K562 treated with DMSO at 1 percent for 12 hours (cell line): Measurements from ENCODE around the gene HLA-B. TPM values are rescaled to one million over a fixed set of nuclear protein-coding genes. Genes with fewer than 3 reads are reported as not detected.

ENCODE experiments used
- total RNA-seq: library from RNA; unstranded; fragments of 300-600 nt; gene quantifications from 2 replicates; pipeline ENCODE4 v1.2.3, GENCODE V29; 2022; ENCODE audit not compliant: insufficient read depth

Gene HLA-B
- total RNA-seq, result 6.5 and 7.7 TPM in 2 replicates

DNA sequence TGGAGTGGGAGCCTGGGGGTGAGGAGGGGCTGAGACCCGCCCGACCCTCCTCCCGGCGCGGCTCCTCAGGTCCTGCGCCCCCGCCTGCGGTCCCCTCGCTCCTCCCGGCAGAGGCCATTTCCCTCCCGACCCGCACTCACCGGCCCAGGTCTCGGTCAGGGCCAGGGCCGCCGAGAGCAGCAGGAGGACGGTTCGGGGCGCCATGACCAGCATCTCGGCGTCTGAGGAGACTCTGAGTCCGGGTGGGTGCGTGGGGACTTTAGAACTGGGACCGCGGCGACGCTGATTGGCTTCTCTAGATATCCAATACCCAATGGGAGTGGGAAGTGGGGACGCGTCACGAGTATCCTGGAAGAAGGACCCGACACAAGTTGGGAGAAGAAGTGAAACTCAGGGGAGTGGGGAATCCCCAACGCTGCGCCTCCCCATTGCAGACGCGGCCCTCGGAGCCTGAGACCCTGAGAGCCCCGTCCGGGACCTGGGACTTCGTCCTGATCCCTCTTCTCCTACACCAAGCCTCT lies at the start of gene HLA-B:
Gene HLA-B (minus strand): TSS at position 234 of the 521 bp plus-strand sequence. CDS start 21 bp downstream, at position 213.

DNA sequence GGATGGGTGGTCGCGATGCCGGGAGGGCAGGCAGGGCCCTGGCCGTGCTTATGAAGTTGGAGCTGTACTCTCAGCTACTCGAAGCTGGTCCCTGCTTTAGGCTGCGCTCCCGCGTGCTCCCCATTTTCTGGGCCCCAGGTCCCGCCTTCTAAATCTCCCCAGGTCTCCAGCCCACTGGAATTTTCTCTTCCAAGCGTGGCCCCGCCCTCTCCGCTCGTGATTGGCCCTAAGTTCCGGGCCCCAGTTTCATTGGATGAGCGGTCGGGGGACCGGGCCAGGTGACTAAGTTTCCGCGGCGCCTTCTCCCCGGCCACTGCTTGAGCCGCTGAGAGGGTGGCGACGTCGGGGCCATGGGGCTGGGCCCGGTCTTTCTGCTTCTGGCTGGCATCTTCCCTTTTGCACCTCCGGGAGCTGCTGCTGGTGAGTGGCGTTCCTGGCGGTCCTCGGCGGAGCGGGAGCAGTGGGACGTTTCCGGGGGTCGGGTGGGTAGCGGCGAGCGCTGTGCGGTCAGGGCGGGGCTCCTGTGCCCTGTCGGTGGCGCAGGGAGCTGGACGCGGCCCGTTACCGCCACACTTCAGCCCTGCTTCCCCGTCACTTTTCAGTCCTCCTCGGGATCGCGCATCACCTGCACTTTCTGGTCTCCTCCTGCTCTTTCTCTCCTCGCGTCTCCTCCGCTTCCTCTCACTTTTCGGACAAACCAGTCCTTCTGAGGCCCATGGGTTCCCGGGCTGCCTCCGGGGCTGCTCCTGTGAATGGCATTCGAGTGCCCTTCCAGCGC lies 46.5 kb upstream of the HLA-B start, which contains the start of gene MICA:
Gene MICA (plus strand): TSS at position 313 of the 778 bp plus-strand sequence. CDS start 38 bp downstream, at position 351.

Other genes starting within 250 kb of the HLA-B start
- not detected in 2 replicates for gene C6orf15, start 244.6 kb downstream of the HLA-B start, total RNA-seq
- not detected in 2 replicates for gene PSORS1C1, start 242.4 kb downstream of the HLA-B start, total RNA-seq
- gene CDSN, start 236.7 kb downstream of the HLA-B start, total RNA-seq, result not detected in 2 replicates
- not detected in 2 replicates for gene PSORS1C2, start 218.1 kb downstream of the HLA-B start, total RNA-seq
- 25.7 and 35.1 TPM in 2 replicates for gene CCHCR1, start 199.4 kb downstream of the HLA-B start, total RNA-seq
- 46.9 and 91.4 TPM in 2 replicates for gene TCF19, start 198.6 kb downstream of the HLA-B start, total RNA-seq
- gene POU5F1, start 186.5 kb downstream of the HLA-B start, total RNA-seq, result 0.56 TPM in 1 of 2 replicates, not detected in the other
- 20.6 and 25.5 TPM in 2 replicates for gene HLA-C, start 85.1 kb downstream of the HLA-B start, total RNA-seq
- 19.1 and 31.6 TPM in 2 replicates for gene MICA, start 46.4 kb upstream of the HLA-B start, total RNA-seq
- gene MICB, start 141.0 kb upstream of the HLA-B start, total RNA-seq, result 19.2 and 35.6 TPM in 2 replicates
- gene MCCD1, start 171.8 kb upstream of the HLA-B start, total RNA-seq, result not detected in 2 replicates
- gene DDX39B, start 184.8 kb upstream of the HLA-B start, total RNA-seq, result 110 and 208 TPM in 2 replicates
- gene ATP6V1G2, start 189.4 kb upstream of the HLA-B start, total RNA-seq, result not detected in 2 replicates
- 65.2 and 74.9 TPM in 2 replicates for gene NFKBIL1, start 190.4 kb upstream of the HLA-B start, total RNA-seq
- 1.2 TPM in 1 of 2 replicates, not detected in the other for gene LTA, start 215.1 kb upstream of the HLA-B start, total RNA-seq
- not detected in 2 replicates for gene TNF, start 218.4 kb upstream of the HLA-B start, total RNA-seq
- 1.1 TPM in 1 of 2 replicates, not detected in the other for gene LTB, start 225.2 kb upstream of the HLA-B start, total RNA-seq
- gene LST1, start 229.1 kb upstream of the HLA-B start, total RNA-seq, result 3.7 and 5.1 TPM in 2 replicates
- 2.2 TPM in 1 of 2 replicates, not detected in the other for gene NCR3, start 235.8 kb upstream of the HLA-B start, total RNA-seq